ENCODE results near the gene LYRM2.

DNA sequence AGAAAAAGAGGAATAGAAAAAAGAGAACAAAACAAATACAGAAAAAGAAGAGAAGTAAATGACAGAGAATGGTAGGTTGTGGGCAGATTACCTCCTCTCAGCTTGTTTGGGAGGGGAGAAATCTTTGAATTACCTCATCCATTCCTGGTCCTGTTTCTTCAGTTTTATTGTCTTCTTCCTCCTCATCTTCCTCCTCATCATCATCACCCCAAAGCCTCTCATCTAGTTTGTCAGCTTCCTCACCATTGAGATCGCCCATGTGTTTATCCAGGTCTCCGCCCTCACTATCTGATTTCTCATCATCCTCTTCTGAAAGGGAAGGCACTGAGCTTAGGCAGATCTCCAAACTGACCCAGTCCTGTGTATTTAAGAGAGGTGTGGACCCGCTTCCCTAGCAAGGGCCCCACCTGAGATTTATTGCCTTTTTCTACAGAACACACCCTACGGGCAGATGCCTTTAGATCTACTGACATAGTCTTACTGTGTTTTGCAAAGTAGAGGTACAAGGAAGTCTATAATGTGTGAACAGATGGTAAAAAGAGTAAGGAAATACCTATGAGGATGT lies 24.2 kb upstream of the LYRM2 start:
- TF ChIP-seq EZH2 (IDR thresholded peaks at IDR 0.05; ENCODE audit: borderline replicate concordance) (no peak), CTCF (IDR thresholded peaks at IDR 0.05; ENCODE audit: poor library complexity) (no peak)

All from hepatocyte (in vitro differentiated cells).